Activated effector memory CD4-positive, alpha-beta T cell treated with Interleukin-2 at 50 U/mL for 16 hours (primary cell): ENCODE results near the gene QRICH2.
"Not testable (repeated sequence)": the region's sequence is repeated elsewhere in the genome, so short reads cannot be mapped to it uniquely, and the experiment has no call there.

Experiments used
- DNase-seq: peaks from one replicate; pipeline ENCODE4 v3.0.0-alpha.2; 2020

The QRICH2 gene

DNA sequence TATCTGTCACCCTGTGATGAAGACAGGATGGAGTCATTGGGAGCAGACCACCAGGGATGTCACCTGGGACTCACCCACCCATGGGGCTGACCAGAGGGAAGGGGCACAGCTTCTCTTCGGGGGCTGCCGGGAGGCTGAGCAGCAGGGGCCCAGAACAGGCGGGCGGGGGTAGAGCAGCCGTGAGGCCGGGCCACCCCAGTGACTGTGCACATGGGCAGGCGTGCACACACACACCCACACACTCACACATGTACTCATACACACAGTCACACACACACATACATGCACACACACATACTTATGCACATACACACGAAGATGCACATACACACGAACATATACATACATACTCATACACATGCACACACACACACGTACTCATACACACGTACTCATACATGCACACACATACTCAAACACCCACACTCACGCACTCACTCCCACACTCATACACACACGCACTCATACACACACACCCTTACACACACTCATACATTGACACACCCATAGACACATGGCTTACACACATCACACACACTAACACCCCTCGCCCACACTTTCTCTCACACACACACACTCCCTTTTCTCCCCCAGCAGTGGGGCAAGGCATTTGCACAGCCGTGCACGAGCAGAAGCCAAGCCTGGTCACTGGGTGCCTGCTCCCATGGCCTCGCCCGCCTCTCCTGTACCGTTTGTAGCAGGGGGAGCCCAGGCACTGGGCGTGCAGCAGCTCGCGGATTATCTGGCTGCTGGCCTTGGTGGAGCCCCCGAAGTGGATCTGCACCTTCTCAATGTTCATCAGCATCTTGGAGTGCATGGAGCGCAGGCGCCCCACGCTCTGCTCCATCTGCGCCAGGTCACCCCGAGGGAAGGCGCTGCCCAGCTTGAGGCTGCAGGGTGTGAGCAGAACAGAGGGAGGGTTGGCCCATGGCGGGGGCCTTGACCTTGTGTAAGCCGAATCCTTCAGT lies 30.5 kb downstream of the QRICH2 start:
- DNase-seq: no peak

DNA sequence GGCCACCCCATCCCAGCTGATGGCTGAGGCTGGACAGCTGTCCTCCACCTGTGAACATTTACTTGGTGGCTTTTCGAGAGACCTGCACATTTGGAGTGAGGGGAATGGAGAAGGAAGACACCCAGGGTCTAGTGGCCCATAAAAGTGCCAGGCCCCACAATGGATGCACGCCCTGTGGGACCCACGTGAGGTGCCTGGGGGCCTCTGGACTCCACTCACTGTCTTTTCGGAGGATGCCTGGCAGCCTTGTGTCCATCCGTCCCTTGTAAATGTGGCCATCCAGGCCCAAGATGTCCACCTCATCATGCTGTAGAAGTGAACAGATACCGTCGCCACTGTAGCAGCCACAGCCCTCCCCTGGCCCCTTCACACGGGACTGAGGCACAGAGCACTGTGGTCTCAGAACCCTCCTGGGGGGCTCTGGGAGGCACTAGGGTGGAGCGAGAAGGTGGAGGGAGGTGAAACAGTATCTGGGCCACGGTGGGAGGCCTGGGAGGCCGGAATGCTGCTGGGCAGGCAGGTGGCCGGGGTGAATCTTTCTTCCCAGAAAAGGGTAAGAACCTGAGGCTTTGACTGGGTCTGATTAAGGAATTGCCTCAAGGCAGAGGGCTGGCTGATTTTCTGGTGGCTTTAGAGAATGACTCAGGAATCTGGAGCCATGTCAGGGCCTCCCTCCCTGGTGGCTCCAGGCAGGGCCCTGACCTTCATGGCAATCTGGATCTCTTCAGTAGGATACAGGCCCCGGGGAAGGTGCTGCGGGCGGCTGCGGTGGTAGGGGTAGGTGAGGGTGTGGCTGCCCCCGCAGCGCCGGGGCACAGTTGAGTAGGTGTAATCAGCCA lies 31.4 kb downstream of the QRICH2 start:
- no peak for DNase-seq

DNA sequence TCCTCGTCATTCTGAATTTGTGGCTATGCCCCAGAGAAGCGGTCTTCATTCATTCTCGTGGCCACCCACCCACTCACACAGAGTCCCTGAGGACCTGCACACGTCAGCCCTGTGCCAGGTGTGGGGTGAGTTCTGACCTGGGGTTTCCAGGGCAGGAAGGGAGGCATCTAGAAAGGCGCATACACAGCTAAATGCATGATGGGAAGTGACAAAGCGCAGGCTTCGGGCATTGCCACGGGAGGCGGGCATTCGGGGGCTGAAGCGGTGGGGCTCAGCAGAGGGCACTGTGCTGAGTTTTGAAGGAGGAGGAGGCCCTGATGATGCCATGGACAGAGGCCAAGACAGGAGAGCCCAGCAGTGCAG lies 32.0 kb downstream of the QRICH2 start:
- DNase-seq: no peak

DNA sequence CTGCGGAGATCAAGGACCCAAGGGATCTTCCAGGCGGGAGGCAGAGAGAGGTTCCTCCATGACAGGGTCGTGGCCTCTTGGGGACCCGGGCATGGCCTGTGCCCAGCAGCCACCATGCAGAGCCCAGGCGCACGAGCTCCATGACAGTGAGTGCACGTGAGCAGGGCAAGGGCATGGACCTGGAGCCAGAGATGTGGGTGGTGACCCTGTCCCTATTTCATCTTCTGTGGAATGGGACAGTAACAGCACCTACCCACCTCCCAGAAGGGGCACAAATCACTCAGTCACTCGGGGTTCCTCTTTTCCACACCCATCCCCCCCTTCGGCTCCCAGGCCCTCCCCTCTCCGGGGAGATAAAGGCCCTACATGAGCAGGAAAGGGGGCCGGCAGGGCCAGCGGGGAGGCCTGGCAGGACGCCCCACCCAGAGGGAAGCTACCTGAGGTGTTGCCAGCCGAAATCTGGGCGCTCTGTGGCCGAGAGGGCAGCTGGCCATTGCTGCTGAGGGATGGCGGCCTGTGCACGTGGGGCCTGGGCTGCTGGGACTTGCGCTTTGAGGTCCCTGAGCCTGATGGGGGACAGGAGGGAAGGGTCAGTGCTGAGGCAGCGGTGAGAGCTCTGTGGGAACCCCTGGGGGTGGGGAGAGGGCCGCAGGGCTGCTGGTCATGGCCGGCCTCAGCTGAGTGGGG lies 32.6 kb downstream of the QRICH2 start:
- DNase-seq: no peak

DNA sequence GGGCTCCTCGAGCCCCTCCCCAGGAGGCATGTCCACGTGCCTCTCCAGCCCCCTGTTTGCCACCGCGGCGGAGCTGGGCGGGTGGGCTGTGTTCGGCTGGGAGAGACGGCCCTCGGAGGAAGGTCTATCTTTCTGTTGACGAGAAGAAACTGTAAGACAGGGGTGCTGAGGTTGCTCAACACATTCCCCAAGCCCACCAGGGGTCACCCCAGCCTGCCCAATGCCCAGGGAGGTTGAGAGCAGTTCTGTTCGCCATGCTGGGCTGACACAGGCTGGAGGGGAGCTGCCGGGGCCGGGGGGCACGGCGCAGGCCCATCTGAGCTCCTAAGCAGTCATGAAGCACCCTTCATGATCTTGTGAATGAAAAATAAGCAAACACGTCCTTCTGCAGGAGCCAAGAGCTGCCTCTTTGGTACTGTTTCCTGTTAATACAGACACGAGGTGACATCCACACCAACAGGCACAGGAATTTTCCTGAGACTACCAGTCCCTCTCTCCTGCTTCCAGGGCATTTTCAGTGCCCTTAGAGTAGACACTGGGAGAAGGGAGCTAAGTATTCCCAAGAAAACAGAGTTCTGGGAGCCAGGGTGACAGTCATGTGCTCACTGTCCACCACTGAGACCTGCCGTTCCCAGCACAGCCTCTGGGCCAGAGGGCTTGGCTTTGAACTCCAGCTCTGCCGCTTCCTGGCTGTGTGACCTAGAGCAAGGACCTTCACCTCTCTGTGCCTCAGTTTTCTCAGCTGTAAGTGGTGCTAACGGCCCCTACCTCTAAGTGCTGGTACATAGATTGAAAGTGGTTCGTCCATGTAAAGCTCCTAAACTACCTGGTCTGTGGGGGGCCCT lies 33.7 kb downstream of the QRICH2 start:
- DNase-seq: no peak

DNA sequence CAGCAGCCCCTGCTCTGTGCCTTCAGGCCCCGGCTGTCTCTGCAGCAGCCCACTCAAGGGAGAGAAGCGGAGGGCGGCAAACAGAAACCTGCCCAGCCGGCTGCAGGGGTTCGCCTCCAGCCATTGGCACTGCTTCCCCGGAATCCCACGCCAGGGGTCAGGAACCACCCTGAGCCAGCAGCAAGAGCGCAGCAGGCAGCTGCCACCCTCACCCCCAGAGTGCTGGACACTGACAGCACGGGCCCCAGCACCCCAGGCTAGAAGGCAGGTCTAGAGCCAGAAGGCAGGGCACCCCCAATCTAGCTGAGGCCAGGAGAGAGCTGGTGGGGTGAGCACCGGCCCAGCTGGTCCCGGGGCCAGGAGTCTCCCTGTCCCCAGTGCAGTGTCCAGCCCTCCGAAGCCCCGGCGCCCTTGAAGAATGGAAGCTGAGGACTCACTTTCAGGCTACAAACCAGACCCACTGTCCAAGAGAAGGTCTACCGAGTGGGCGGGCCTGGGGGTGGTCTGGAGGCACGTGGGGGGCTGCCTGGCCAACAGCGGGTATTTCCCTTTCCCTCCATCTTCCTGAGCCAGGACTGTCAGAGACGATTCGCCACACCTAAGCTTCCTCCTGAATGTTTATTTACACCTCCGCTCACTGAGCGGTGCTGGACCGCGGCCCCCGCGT lies 34.5 kb downstream of the QRICH2 start:
- DNase-seq: no peak

DNA sequence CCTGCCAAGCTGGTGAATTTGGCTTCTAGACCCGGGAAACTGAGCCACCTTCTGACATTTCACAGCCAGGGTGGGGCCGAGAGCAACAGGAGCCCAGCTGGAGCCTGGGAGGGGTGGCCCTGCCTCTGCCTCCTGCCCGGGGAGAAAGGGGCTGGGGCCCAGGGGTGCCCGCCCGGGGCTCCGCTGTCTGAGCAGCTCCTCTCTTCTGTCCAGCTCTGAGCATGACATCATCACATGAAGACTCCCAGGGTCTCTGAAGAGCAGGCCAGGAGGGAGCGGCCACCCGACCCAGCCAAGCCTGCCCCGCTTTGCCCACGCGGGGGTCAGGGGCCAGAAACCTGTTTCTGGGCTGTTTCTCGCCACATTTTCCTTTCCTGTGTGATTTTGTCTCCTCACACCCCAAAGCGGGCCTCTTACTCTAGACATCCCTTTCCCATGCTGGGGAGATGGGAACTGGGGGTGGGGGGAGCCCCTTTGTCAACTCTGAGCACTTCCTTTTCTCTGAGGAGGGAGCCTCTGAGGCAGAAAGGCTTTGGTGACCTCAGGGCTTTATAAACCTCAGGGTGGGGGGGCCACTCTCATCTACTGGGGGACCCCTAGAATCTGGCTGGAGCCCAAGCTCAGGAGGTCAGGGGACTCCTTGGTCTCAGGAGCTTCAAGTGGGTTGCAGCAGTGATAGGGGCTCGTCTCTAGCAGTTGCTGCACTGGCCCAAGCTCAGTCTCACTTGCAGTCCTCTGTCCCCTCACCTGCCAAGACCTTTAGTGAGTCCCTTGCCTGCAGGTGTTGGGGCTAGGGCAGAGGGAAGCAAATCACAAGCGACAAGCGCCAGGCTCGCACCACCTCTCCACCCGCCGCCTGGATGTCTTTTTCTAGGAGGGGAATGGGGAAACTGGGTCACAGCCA lies 35.3 kb downstream of the QRICH2 start:
- DNase-seq: no peak

DNA sequence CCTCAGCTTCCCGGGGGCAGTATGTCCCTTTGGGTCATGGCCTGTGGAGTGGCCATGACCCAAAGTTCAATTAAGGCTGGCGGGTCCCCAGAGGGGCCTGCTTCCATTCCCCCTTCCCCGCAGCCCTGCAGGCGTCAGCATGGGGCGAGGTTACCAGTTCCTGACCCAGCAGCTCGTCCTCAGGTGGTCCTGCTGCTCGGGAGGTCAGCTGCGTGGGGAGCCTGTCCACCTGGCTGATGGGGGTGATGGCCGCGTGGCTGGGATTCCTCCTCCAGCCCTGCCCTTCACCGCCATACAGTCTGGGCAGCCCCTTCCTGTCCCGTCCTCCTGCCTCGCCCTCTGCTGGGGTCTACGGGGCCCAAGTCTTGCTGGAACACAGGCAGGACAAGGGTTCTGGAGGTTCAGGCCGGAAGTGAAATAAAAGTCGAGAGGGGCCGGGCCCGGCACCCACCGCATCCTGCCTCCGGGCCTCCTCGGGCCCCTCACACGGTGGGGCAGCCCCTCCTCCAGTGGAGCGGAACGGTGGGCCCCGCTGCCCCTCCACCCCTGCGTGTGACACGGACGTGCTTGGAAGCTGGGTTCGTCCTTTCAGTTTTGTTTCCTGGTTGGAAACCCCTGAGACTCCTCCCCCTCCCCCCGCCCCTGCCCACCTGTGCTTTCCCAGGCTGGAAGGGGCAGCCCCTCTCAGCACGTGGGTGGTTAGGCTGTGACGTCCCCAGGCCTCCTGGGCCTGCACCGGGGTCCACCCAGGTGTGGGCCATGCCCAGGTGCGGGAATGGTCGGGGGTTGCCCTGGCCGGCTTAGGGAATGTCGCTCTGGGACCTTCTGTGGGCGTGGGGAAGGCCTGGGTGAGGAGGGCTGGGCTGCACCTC lies 36.2 kb downstream of the QRICH2 start:
- peak; percentile 42 for DNase-seq

DNA sequence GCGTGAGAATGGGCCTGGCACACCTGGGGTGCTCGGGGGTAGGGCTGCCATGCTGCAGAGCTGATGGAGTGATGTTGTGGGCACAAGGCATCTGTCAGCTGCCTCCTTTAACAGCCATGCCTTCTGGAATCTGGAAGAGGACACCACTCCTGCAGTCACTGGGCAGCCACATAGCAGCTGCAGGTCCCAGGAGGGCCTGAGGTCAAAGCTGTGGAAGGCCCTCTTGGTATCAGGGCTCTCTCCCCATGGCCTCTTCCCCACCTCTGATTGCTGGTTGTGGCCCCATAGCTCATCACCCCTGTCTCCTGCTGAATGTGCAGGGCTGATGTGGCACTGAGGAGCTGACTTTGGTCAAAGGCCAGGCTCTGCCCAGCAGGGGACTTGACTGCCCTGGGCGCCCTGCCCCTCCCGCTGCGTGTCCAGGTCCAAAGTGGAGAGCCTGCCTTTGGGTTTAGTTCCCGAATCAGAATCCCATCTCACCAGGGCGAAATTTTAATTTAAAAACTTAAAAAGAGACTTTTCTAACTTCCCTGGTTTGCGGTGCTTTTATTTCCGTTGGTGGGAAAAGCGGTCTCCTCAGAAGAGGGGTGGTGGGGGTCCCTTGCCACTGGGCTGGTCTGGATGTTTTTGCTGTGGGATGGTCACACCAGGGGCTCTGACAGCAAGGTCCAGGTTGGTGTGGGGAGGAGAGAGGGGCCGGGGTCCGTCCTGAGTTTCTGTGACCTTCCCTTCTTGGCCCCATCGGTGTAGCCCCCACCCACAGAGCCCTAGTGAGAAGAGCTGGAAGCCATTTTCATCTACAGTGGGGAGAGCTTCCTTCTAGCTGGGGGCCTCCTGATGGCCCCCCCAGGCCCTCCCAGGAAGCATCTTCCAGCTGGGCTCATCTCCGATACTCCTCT lies 37.1 kb downstream of the QRICH2 start:
- DNase-seq: no peak

DNA sequence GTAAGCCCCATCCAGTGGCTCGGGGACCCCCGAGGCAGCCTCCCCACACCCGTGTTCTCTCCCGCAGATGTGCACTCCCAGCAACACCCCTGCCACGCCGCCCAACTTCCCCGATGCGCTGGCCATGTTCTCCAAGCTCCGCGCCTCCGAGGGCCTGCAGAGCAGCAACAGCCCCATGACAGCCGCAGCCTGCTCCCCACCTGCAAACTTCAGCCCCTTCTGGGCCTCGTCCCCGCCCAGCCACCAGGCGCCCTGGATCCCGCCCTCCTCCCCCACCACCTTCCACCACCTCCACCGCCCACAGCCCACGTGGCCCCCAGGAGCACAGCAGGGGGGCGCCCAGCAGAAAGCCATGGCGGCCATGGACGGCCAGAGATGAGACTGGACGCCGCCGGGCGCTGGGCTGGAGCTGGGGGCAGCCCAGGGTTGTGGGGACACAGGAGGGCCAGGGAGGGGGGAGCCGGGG lies 37.9 kb downstream of the QRICH2 start:
- DNase-seq: no peak

DNA sequence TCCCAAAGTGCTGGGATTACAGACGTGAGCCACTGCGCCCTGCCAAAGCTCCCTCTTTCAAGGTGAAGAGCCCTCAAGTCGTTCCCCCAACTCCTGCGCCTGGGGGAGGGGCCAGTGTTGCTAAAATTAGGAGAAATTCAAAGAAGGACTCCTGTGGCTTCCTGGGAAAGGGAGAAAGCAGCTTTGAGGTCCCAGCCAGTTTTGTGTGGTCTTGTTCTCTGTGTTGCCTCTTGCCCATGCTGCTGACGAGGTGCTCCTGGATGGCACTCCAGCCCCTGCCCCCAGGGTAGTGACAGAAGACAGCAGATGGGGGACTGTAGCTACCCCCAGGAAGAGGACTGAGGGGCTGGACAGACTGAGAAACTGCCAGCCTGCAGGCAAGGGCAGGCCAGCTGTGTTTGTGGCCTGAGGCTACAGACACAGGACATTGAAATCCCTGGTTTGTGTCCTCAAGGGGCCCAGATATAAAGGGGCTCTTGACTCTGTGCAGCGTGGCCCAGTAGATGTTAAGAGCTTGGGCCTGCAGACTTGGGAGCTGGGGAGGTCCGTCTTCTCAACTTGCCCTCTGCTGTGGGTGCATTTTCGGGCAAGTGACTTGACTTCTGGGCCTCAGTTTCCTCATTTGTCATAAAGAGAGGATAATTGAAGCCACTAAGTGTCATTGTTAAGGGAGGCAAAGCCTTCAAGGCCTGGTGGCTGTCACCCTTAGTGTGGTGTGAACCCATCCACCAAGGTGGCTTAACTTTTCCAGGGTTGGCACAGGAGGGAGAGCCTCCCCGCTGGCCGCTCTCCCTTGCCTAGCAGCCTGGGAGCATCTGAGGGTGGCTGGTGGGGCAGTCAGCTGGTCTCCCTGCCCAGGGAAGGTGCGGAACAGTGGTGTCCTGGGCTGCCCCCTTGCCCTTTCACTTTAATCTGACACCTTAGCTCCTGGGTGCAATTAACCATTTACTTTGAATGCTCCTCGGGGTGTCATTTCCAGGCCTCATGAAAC lies 38.8 kb downstream of the QRICH2 start:
- DNase-seq: no peak

DNA sequence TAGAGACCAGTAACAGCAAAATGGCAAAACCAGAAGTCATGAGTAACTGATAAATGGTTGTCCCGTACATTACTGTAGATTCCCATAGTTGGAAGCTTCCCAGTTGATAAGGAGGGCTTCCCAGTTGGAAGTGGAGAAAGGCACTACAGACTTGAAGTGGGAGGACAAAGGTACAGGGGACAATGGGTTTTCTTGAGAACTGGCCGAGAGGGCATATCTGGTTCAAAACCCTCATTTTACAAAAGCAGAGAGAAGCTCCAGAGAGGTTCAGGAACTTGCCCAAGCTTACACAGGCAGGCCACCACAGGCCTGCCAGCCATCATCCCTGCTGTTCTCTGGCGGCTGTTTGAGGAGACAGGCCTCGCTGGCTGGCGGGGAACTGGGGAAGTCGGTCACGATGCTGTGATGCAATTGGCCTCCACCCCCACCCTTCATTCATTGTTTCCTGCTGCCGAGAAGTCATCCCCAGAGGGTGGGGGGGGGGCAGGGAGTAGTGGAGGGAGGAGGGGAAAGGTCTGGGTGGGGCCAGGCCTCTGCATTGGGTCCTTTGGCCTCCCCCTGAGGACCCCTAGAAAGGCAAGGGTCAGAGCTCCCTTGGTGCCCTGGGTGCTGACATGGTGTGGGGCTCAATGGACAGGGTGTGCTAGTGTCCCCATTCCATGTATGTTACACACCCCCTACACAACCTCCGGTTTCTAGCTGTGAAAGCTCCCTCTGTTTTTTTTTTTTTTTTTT lies 39.9 kb downstream of the QRICH2 start:
- DNase-seq: peak; percentile 53

DNA sequence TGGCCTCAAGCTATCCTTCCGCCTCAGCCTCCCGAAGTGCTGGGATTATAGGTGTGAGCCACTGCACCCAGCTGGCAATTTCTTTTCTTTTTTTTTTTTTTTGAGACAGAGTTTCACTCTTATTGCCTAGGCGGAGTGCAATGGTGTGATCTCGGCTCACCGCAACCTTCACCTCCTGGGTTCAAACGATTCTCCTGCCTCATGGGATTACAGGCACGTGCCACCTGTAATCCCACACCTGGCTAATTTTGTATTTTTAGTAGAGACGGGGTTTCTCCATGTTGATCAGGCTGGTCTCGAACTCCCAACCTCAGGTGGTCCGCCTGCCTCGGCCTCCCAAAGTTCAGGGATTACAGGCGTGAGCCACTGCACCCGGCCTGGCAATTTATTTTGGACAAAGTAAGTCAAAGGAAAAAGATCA lies 40.5 kb downstream of the QRICH2 start:
- DNase-seq: not testable (repeated sequence)

DNA sequence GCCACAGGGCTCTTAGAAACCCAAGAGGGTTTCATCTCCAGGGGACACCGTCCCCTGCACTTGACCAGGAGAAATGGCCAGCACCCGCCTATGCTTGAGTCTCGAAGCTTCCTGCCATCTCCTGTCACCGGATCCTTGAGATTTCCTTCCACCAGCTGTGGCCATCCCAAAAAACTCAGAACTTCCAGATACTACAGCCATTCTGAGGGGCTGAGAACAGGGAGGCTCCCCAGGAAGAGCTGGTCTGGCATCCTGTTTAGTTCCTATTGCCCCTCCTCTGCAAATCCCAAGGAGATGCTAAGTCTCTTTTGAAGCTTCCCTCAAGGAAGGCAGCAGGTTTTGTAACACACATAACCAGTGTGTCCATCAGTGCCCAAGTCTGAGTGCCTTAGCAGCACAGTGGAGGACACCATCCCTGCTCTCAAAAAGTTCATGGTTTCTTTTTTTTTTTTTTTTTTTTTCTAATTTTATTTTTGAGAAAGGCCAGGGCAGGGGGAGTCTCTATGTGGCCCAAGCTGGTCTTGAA lies 41.0 kb downstream of the QRICH2 start:
- DNase-seq: no peak

DNA sequence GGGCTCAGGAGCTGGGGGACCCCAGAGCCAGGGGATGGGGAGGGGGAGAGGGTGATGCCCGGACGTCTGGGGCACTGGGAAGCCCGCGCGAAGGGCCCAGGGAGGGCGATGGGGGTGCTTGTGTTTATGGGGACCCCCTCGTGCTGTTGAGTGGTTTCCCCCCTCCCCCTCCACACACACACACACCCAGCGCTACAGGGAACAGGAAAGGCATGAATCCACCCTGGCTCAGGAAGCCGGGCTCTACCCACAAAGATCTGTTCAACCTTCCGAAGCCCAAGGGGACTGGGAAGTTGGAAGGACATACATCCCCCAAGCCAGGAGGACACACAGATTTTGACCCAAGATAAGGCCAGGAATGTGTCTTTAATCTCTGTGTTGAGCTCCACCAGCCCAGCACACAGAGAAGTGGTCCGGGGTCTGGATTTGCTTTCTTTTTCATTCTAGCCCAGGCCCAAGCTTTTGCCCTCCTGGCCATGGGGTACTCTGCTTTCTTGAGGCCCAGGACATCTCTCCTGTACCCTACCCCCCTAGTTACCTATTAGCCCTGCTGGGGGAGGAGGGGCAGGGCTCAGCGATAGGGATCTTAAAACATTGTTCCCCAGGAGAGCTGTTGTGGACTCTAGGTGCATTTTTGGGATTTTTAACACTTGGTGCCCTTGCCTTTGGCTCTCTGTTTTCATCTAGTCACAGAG lies 41.7 kb downstream of the QRICH2 start:
- no peak for DNase-seq
